HG03558 (cell line): ENCODE data around the gene RAD51AP1.
A peak's percentile ranks its signal among the peaks of the same experiment; 100 is the strongest.

Source experiments
- ATAC-seq: cut with Tn5 transposase; IDR thresholded peaks from one replicate; pipeline ENCODE4 v1.9.1; 2021; ENCODE audit warnings: moderate number of reproducible peaks; ENCODE audit not compliant: unreplicated experiment; ENCODE audit errors: extremely low read depth

Gene RAD51AP1

DNA sequence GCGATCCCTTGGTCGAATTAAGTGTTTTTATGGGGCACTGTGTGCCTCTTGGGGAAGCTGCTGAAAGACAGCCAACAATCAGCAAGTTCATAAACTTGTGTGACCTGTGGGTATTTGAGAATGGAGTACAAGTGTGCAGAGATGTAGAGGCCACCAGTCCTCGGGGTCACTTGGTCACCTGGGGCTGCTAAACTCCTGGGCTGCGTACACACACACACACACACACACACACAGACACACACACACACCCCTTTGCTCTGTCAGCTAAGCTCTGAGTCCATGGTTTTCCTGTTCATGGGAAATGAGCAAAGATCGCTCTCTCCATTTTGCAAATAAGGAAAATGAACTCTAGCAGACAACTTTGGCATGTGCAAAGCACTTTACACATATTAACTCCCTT is 47.8 kb downstream of the RAD51AP1 start:
- ATAC-seq: no peak

DNA sequence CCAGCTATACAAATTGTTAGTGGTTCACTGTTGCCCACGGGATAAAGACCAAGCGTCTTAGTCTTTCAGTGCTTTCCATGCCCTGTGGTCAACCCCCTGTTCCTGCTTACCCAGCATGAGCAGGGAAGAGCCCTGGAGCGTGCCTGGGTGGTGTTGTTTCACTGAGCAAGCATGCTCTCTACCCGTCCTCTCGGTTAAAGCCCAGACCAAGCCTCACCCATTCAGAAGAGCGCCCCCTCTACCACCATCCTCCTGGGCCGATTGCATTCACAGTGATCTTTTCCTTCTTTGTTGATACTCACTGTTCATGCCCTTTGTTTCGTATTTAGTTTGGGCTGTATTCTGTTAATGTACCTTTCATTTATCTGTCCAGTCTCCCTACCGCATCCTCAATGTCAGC is 48.4 kb downstream of the RAD51AP1 start:
- ATAC-seq: no peak

DNA sequence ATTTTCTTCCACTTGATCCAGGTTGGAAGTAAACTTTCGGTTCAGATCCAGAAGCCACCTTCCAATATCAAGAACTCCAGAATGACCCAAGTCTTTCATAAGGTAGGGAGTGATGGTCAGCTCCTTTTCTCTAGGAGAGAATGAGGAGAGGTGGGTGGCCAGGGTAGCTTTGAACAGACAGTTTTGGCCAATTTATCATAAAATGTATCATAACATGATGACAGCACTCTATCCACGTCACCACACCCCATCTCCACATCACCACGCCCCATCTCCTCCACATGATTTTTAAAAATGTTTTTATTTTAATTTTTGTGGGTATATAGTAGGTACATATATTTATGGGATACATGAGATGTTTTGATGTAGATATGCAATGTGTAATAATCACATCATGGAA is 50.2 kb downstream of the RAD51AP1 start:
- no peak for ATAC-seq

DNA sequence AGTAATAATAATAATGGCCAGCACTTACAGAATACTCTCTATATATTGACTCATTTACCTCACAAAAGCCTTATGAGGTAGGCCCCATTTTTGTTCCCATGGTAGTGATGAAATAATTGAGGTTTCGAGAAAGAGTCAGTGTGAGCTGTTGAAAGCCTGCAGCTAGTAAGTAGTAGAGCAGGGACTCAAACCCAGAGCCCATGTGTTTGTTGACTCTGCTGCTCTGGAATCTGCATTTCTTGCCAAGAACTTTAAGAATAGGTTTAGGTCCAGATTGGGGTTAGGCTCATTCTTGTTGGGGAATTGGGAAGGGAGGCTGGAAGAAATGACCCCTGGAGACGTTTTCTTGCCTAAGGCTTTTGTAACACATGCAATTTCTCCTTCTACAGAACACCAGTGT is 51.3 kb downstream of the RAD51AP1 start:
- ATAC-seq: no peak

DNA sequence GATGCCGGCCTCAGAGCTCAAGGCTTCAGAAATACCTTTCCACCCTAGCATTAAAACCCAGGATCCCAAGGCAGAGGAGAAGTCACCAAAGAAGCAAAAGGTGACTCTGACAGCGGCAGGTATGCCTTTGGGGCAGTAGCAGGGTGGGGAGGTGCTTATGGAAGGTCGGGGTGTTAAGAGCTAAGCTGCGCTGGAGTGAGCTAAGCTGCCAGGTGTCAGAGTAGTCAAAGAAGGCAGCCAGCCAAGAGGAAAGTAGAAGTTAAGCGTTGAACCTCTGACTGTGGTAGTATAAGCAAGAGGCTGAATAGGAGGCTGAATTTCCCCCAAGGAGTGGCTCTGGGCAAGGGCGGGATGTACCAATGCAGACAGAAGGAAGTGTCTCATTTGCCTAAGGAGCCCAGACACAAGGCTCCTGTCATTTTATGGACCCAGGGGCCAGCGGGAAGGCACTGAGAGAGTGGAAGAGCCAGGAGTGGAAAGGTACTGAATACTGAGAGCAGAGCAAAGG is 52.5 kb downstream of the RAD51AP1 start:
- ATAC-seq: no peak

DNA sequence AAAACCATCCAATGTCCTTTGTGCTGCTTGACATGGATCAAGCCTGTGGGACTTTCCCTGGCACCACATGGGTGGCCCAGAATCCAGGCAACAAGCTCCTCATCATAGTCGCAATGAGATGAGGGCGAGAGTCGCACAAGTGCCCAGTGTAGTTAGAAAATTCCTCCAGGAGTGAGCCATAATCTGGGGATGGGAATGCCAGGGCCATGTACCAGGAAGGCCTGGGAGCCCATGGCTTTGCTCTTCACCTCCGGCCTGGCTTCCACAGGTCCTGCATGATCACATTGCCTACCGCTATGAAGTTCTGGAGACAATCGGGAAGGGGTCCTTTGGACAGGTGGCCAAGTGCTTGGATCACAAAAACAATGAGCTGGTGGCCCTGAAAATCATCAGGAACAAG is 57.2 kb downstream of the RAD51AP1 start:
- no peak for ATAC-seq

DNA sequence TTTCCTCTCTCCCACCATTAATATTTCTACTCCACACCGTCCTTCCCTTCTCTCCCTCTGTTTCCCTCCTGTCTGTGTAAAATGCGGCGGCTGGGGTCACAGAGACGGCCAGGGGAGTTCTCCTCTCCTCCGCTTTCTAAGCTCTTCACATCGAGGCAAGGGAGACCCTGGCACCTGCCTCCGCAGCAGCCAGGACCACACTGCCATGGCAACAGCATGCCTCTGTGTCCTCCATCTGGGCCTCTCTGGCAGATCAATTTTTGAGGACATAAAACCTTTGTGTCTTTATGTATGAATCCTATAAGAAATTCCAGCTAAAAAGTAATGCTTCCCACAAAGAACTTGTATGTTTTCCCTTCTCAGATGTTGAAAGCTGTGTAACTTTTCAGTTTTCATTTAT is 64.7 kb downstream of the RAD51AP1 start:
- no peak for ATAC-seq

DNA sequence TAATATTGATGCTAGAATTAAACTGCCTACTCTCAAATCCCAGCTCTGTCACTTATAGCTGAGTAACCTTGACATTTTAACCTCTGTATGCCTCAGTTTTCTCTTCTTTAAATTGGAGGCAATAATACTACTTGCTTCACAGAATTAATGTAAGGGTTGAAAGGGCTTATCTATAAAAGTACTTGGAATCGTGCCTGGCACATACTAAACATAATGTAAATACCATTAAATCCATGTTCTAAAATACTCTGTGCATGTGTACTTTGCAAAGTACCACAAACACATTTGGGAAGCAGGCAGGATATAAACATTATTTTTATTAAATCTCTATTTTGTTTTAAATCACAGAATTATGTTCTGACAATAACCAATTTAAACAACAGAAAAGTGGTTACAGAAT is 65.3 kb downstream of the RAD51AP1 start:
- ATAC-seq: no peak

DNA sequence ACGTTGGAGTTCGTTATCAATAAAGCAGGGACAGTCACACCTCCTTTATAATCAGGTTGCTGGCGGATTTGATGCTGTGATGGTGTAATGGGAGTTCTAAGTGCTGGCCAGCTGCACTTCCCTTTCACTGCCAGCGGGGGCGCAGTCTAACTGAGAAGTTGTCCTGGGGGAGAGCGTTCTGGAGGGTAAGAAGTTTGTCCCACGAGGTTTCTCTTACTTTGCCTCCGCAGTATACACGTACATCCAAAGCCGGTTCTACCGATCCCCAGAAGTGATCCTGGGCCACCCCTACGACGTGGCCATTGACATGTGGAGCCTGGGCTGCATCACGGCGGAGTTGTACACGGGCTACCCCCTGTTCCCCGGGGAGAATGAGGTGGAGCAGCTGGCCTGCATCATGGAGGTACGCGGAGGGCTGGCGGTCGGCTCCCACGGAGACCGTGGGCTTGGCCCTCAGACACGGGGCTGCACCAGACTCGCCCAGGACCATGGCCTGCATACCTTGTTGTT is 66.0 kb downstream of the RAD51AP1 start:
- peak; percentile 72 for ATAC-seq

DNA sequence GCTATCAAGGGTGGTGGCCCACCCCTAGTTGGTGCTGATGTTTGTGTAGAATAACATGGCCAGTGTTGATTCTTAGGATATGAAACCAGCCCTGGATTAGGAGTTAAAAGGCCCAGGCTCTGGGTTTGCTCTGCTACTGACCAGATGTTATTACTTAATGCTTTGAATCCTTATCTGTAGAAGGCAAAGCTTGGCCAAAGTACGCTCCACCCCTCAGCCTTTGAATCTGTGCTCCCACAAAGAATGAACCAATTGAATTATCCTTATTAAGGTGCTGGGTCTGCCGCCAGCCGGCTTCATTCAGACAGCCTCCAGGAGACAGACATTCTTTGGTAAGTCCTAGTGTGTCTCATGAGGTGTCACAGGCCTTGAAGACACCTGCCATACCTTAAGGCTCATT is 68.4 kb downstream of the RAD51AP1 start:
- no peak for ATAC-seq

DNA sequence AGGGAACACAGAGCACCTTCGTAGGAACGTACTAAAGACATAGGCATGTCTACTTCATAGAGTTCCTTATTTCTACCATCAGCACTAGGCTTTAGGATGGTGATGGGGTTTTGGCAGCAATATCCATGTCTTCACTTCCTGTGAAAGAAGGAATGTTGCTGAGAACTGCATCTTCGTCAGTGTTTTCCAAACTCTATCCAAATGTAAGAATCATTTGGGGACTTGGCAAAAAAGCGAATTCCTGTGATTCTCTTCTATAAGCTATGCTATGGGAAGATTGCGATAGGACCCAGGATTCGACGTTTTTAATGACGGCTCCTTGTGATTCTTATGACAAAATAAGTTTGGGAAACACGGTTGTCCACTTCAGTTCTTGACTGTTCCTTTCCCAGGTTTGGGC is 70.4 kb downstream of the RAD51AP1 start:
- ATAC-seq: no peak
